GM18526 (cell line): ENCODE results near the gene ABITRAM.

Source experiments
- POLR2A ChIP-seq: IDR thresholded peaks from 3 replicates; pipeline ENCODE4 v1.6.1; 2011; ENCODE audit not compliant: insufficient read length; ENCODE audit errors: extremely low read depth

Gene ABITRAM

DNA sequence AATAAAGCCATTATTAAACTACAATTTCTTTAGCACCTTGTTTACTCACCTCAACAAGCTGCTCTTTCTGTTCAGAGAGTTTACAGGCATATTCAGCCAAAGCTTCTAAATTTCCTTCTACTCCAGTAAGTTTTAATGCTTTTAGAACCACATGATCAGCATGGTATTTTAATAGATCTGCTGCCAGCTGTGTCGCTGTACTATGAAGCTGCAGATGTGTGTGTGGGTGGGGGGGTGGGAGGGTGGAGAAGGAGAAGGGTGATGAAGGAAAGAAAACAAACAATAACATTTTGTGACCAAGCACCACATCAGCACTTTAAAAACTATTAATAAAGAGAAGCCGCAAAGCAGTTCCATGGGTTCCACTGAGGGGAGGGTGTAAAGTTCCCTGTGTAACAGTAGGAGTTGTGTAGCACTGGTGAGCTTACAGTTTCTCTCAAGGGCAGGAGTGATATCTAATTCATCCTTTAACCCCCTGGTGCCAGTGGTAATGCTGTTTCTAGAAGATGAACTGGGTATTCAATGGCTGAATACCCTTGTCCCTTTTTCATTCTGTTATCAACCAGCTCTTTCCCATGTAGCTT, 38.5 kb downstream of the ABITRAM start:
- TF ChIP-seq POLR2A, result no peak

DNA sequence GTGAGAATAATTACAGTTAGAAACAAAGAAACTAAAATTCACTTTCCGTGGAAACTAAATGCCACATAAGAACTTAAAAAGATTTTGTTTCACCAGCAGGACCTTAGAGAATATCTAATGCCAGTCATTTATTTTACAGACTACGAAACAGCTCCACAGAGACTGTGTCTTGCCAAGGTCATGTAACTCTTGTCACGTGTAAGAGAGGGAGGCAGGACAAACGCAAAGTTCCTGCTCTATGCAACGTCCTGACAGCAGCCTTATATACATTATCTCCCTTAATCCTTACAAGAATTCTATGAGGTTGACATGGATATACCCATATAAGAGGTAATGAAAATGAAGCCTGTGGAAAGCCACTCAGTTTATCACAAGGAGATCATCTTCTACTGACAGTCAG, 39.7 kb downstream of the ABITRAM start:
- TF ChIP-seq POLR2A, result no peak

DNA sequence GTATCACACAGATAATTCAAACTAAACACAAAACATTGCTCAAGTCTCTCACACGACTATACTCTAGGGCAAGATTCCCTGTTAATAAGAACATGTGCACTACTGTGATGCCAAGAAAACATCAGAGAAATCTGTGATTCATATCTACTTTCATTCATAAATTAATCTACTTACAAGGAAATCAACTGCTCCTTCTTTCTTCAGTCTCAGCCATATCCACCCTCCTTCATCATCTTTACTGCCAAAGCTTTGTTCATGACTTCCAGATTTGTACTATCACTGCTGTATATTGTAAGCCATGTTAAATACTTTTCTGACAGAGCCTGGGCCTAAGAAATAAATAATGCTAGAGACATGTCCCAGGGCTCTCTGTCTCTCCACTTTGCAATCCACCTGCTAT, 44.0 kb downstream of the ABITRAM start:
- TF ChIP-seq POLR2A, result no peak

DNA sequence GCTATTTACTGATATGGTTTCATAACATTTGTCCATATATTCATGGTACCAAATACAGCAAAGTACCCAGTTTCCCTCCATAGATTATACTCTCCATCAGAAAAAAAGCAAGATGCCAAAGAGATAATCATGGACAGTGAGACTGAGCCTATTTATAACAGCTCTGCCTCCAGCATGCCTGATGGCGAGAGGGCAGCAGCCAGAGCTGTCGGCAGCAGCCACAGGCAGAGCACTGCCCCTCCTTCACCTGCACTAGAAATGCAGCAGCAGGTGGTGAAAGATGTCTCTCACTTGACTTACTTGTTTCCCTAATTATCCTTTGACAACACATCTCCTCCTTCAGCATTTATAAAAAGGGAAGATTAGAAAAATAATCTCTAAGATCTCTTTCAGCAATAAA, 46.7 kb downstream of the ABITRAM start:
- TF ChIP-seq POLR2A, result no peak

DNA sequence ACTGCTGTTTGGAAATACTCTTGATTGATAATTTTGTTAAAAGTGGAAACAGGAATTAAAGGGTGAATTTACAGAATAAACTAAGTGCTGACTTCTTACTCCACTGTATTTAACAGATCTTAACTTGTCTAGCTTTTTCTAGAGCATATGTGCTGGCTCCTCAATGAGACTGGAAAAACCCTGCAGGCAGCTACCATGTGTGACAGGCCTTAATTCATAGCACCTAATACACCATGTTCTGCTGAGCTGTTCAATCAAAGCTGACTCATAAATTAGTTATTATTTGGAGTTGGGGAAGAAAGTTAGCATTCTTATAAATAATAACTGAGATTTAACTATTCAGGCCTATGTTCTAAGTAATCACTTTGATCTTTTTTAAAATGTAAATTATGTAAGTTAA, 49.7 kb downstream of the ABITRAM start:
- no peak for TF ChIP-seq POLR2A
